Hepatocyte (in vitro differentiated cells): ENCODE measurements around the gene GJC1.

Experiments
- CTCF ChIP-seq: fragments of 200-600 bp; sonication (generic); IDR thresholded peaks from 2 replicates; pipeline ENCODE4 v1.5.1; 2016; ENCODE audit warnings: antibody characterized with exemption, mild to moderate bottlenecking; ENCODE audit not compliant: poor library complexity
- EZH2 ChIP-seq: fragments of 200-600 bp; sonication (generic); IDR thresholded peaks from 2 replicates; pipeline ENCODE4 v1.6.1; 2016; ENCODE audit warnings: antibody characterized with exemption, mild to moderate bottlenecking, borderline replicate concordance
- EZH2phosphoT487 ChIP-seq: fragments of 200-600 bp; sonication (generic); IDR thresholded peaks from one replicate; pipeline ENCODE4 v1.6.1; 2018; ENCODE audit warnings: antibody characterized with exemption, mild to moderate bottlenecking, low read depth, moderate library complexity; ENCODE audit not compliant: unreplicated experiment, severe bottlenecking

GRCh38 chr17:44846206-44846605 lies 16.1 kb upstream of the GJC1 start:
- no peak for TF ChIP-seq EZH2
- no peak for TF ChIP-seq CTCF
- no peak for TF ChIP-seq EZH2phosphoT487
